ENCODE results near the gene GPR37L1.
A peak's percentile ranks its signal among the peaks of the same experiment; 100 is the strongest.

DNA sequence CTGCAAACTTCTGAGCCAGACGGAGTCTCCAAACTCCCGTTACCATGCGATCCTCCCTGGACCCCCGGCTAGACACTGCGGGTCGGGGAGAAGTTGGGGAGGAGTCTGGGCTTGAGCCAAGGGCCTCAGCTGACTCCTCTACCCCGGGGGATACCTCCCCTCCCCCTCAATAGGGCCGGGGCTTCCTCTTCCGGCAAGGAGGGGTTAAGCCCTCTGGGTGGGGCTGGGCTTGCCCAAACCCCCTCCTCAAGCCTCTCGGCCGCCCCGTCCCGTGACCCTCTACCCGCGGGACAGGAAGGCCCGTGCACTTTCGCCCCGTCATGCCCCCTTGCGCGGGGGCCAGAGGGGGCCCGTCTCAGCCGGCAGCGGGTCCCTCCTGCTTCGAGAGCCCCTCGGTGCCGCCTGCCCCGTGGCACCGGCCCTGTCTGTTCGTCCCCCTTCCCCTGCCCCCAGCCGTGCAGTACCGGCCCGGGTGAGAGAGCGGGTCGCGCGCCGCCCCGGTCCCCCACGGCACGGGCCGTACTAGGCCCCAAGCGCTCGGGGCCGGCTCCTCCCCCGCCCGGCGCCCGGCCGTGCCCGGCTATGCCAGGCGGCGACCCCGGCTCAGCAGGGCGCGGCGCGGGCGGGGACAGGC lies 21.2 kb downstream of the GPR37L1 start:
- TF ChIP-seq GABPA (IDR thresholded peaks at IDR 0.05; ENCODE audit: borderline replicate concordance, insufficient read depth, low read length) (peak; percentile 50; the same call in 1 of the 2 replicates), CTCF (IDR thresholded peaks at IDR 0.05; ENCODE audit: control extremely low read depth in 1 of 3, insufficient read depth in 1 of 3, low read depth in 1 of 3, low read length in 3 of 3) (no peak), ZNF274 (IDR thresholded peaks at IDR 0.05; ENCODE audit: borderline replicate concordance, extremely low read depth, low read length) (no peak), PHF8 (conservative IDR thresholded peaks at IDR 0.05; ENCODE audit: low read depth, low read length) (no peak; the same call in 1 of the 2 replicates), CBX5 (IDR thresholded peaks at IDR 0.05; ENCODE audit: low read depth, low read length) (no peak), CHD2 (IDR thresholded peaks at IDR 0.05; ENCODE audit: low read length) (no peak), RFX5 (IDR thresholded peaks at IDR 0.05; ENCODE audit: borderline replicate concordance, low read depth, low read length) (no peak), SP4 (IDR thresholded peaks at IDR 0.05; ENCODE audit: low read length) (no peak), POLR2AphosphoS5 (IDR thresholded peaks at IDR 0.05; ENCODE audit: low read depth, low read length) (no peak), FOSL1 (IDR thresholded peaks at IDR 0.05; ENCODE audit: insufficient read depth, low read depth, low read length) (no peak), POLR2A (IDR thresholded peaks at IDR 0.05; ENCODE audit: control extremely low read depth in 1 of 2, low read depth in 2 of 2, low read length in 2 of 2) (no peak), EP300 (IDR thresholded peaks at IDR 0.05; ENCODE audit: borderline replicate concordance in 1 of 2, low read depth in 2 of 2, low read length in 2 of 2) (no peak), SP1 (IDR thresholded peaks at IDR 0.05; ENCODE audit: low read depth, low read length) (no peak), KDM1A (IDR thresholded peaks at IDR 0.05; ENCODE audit: borderline replicate concordance, low read length) (no peak)
